GM12865 (cell line): Measurements from ENCODE around the gene MYO3A.

Source experiments
- DNase-seq: peaks from one replicate; pipeline ENCODE4 v3.0.0; 2010; ENCODE audit warnings: low read depth
- H3K4me3 ChIP-seq: 2 replicates; pipeline ENCODE4 v1.5.1; 2011; ENCODE audit warnings: mild to moderate bottlenecking, low read depth, low read length, control low read depth
- CTCF ChIP-seq: IDR thresholded peaks from 2 replicates; pipeline ENCODE4 v1.5.1; 2011; ENCODE audit warnings: low read length, control low read depth, low read depth, inconsistent platforms; ENCODE audit not compliant: insufficient read depth; ENCODE audit errors: missing control alignments

The MYO3A gene

GRCh38 chr10:25933653-25934608 is at the start of gene MYO3A:
TSS of gene MYO3A (plus strand) at chr10:25934229. CDS start at chr10:25952111, 17,882 bp downstream.
- TF ChIP-seq CTCF, result no peak
- no peak within 1 kb of the TSS for H3K4me3 ChIP-seq
- DNase-seq, result no peak

GRCh38 chr10:25888627-25889026 is 45.4 kb upstream of the MYO3A start:
- no peak for TF ChIP-seq CTCF
- DNase-seq, result no peak
- no peak overlapping the region for H3K4me3 ChIP-seq

- no peak for TF ChIP-seq CTCF
- DNase-seq, result no peak
- no peak overlapping the region for H3K4me3 ChIP-seq
Measured at GRCh38 chr10:25890995-25891394, 43.0 kb upstream of the MYO3A start.

GRCh38 chr10:25895856-25896255 is 38.2 kb upstream of the MYO3A start:
- H3K4me3 ChIP-seq, result no peak overlapping the region
- TF ChIP-seq CTCF, result no peak

GRCh38 chr10:25896421-25896820 is 37.6 kb upstream of the MYO3A start:
- TF ChIP-seq CTCF, result no peak
- no peak for DNase-seq
- H3K4me3 ChIP-seq, result no peak overlapping the region

More at GRCh38 chr10:25895856-25896255, 38.2 kb upstream of the MYO3A start:
- no peak for DNase-seq

GRCh38 chr10:25899304-25899703 is 34.7 kb upstream of the MYO3A start:
- TF ChIP-seq CTCF, result no peak
- H3K4me3 ChIP-seq, result no peak overlapping the region
- DNase-seq, result no peak
